ENCODE results near the gene WDR82. TPM values are rescaled to one million over a fixed set of nuclear protein-coding genes. Genes with fewer than 3 reads are reported as not detected.

Gene WDR82
- total RNA-seq, 1 donor from 2014 or later: 57.4 TPM

GRCh38 chr3:52256159-52256558, 22.3 kb downstream of the WDR82 start:
- Histone ChIP-seq H3K27ac (ENCODE audit: low read depth, low read length) (no peak overlapping the region), H4K20me1 (ENCODE audit: insufficient read depth, low read length) (peaks cover 87% of the 10 kb centered on the region), H3K9ac (ENCODE audit: low read length) (peak overlapping the region; percentile 15), H2AFZ (ENCODE audit: low read depth, low read length) (no peak overlapping the region), H3K27me3 (ENCODE audit: insufficient read depth, low read length) (no peaks in the 10 kb centered on the region), H3K79me2 (ENCODE audit: insufficient read depth, low read length) (peaks cover 37% of the 10 kb centered on the region), H3K36me3 (ENCODE audit: insufficient read depth, low read length) (peaks cover 74% of the 10 kb centered on the region), H3K9me3 (ENCODE audit: insufficient read depth, low read depth, low read length) (no peaks in the 10 kb centered on the region), H3K4me1 (ENCODE audit: insufficient read depth, low read length) (peaks cover 5% of the 10 kb centered on the region), H3K4me2 (ENCODE audit: low read length) (no peak overlapping the region), H3K4me3 (ENCODE audit: insufficient read depth, low read depth, low read length) (no peak overlapping the region)
- no peaks in the 10 kb centered on the region for H3K9me3 Mint-ChIP-seq (ENCODE audit: unreplicated experiment)
- H3K27me3 Mint-ChIP-seq (ENCODE audit: low read depth, unreplicated experiment): no peaks in the 10 kb centered on the region
- DNase-seq (ENCODE audit: low read depth) (no peak), FAIRE-seq (no peak)
- H3K4me3 Mint-ChIP-seq (ENCODE audit: unreplicated experiment): no peak overlapping the region
- TF ChIP-seq EZH2 (IDR thresholded peaks at IDR 0.05; ENCODE audit: insufficient read depth, low read length) (no peak), CTCF (IDR thresholded peaks at IDR 0.05; ENCODE audit: insufficient read depth, low read depth, low read length) (no peak)
- no peak overlapping the region for H3K27ac Mint-ChIP-seq (ENCODE audit: unreplicated experiment)
- H3K36me3 Mint-ChIP-seq (ENCODE audit: low read depth, unreplicated experiment): peaks cover 32% of the 10 kb centered on the region
- peaks cover 6% of the 10 kb centered on the region for H3K4me1 Mint-ChIP-seq (ENCODE audit: low read depth, unreplicated experiment)

GRCh38 chr3:52254608-52255007, 23.8 kb downstream of the WDR82 start:
- Histone ChIP-seq H3K9me3 (ENCODE audit: insufficient read depth, low read depth, low read length) (no peaks in the 10 kb centered on the region), H3K79me2 (ENCODE audit: insufficient read depth, low read length) (peaks cover 33% of the 10 kb centered on the region), H3K27me3 (ENCODE audit: insufficient read depth, low read length) (no peaks in the 10 kb centered on the region), H3K4me2 (ENCODE audit: low read length) (no peak overlapping the region), H3K27ac (ENCODE audit: low read depth, low read length) (no peak overlapping the region), H4K20me1 (ENCODE audit: insufficient read depth, low read length) (peaks cover 87% of the 10 kb centered on the region), H3K4me3 (ENCODE audit: insufficient read depth, low read depth, low read length) (no peak overlapping the region), H3K36me3 (ENCODE audit: insufficient read depth, low read length) (peaks cover 72% of the 10 kb centered on the region), H3K4me1 (ENCODE audit: insufficient read depth, low read length) (peaks cover 5% of the 10 kb centered on the region), H2AFZ (ENCODE audit: low read depth, low read length) (no peak overlapping the region), H3K9ac (ENCODE audit: low read length) (no peak overlapping the region)
- H3K27ac Mint-ChIP-seq (ENCODE audit: unreplicated experiment): no peak overlapping the region
- no peaks in the 10 kb centered on the region for H3K27me3 Mint-ChIP-seq (ENCODE audit: low read depth, unreplicated experiment)
- no peak for TF ChIP-seq CTCF (IDR thresholded peaks at IDR 0.05; ENCODE audit: insufficient read depth, low read depth, low read length)
- TF ChIP-seq EZH2 (IDR thresholded peaks at IDR 0.05; ENCODE audit: insufficient read depth, low read length): no peak
- peaks cover 30% of the 10 kb centered on the region for H3K36me3 Mint-ChIP-seq (ENCODE audit: low read depth, unreplicated experiment)
- H3K4me1 Mint-ChIP-seq (ENCODE audit: low read depth, unreplicated experiment): peaks cover 6% of the 10 kb centered on the region
- H3K9me3 Mint-ChIP-seq (ENCODE audit: unreplicated experiment): no peaks in the 10 kb centered on the region
- no peak overlapping the region for H3K4me3 Mint-ChIP-seq (ENCODE audit: unreplicated experiment)
- FAIRE-seq (no peak), DNase-seq (ENCODE audit: low read depth) (no peak)

- peaks cover 69% of the 10 kb centered on the region for H3K36me3 ChIP-seq (ENCODE audit: insufficient read depth, low read length)
These were observed 24.8 kb downstream of the WDR82 start for GRCh38 chr3:52253314-52254304.

More at GRCh38 chr3:52253314-52254304, 24.8 kb downstream of the WDR82 start:
- H3K27ac Mint-ChIP-seq (ENCODE audit: unreplicated experiment): peak overlapping the region; percentile 8
- Histone ChIP-seq H3K79me2 (ENCODE audit: insufficient read depth, low read length) (peaks cover 31% of the 10 kb centered on the region), H3K4me3 (ENCODE audit: insufficient read depth, low read depth, low read length) (no peak overlapping the region), H2AFZ (ENCODE audit: low read depth, low read length) (no peak overlapping the region), H4K20me1 (ENCODE audit: insufficient read depth, low read length) (peaks cover 87% of the 10 kb centered on the region), H3K4me1 (ENCODE audit: insufficient read depth, low read length) (no peaks in the 10 kb centered on the region), H3K9ac (ENCODE audit: low read length) (no peak overlapping the region), H3K9me3 (ENCODE audit: insufficient read depth, low read depth, low read length) (no peaks in the 10 kb centered on the region), H3K27me3 (ENCODE audit: insufficient read depth, low read length) (no peaks in the 10 kb centered on the region), H3K4me2 (ENCODE audit: low read length) (no peak overlapping the region), H3K27ac (ENCODE audit: low read depth, low read length) (no peak overlapping the region)
- FAIRE-seq (no peak), DNase-seq (ENCODE audit: low read depth) (no peak)
- H3K4me3 Mint-ChIP-seq (ENCODE audit: unreplicated experiment): no peak overlapping the region
- H3K4me1 Mint-ChIP-seq (ENCODE audit: low read depth, unreplicated experiment): peaks cover 6% of the 10 kb centered on the region
- H3K27me3 Mint-ChIP-seq (ENCODE audit: low read depth, unreplicated experiment): no peaks in the 10 kb centered on the region
- H3K9me3 Mint-ChIP-seq (ENCODE audit: unreplicated experiment): no peaks in the 10 kb centered on the region
- TF ChIP-seq EZH2 (IDR thresholded peaks at IDR 0.05; ENCODE audit: insufficient read depth, low read length): no peak
- TF ChIP-seq CTCF (IDR thresholded peaks at IDR 0.05; ENCODE audit: insufficient read depth, low read depth, low read length): no peak
- peaks cover 31% of the 10 kb centered on the region for H3K36me3 Mint-ChIP-seq (ENCODE audit: low read depth, unreplicated experiment)
